GM19099 (cell line): ENCODE data around the gene RERE.
A peak's percentile ranks its signal among the peaks of the same experiment; 100 is the strongest.

Experiments
- POLR2A ChIP-seq: IDR thresholded peaks from 3 replicates; pipeline ENCODE4 v1.6.1; 2011; ENCODE audit warnings: low read depth; ENCODE audit not compliant: insufficient read length; ENCODE audit errors: extremely low read depth

RERE gene

GRCh38 chr1:8816831-8817411 lies 519 bp downstream of the RERE start:
- peak; percentile 36 for TF ChIP-seq POLR2A

- no peak for TF ChIP-seq POLR2A
Observed at GRCh38 chr1:8816264-8816663, 1.2 kb downstream of the RERE start.

GRCh38 chr1:8815582-8816151 lies 1.8 kb downstream of the RERE start:
- TF ChIP-seq POLR2A: no peak

- TF ChIP-seq POLR2A: no peak
Observed at GRCh38 chr1:8814865-8815264, 2.6 kb downstream of the RERE start.

- TF ChIP-seq POLR2A: no peak
Observed at GRCh38 chr1:8813991-8814390, 3.4 kb downstream of the RERE start.

DNA sequence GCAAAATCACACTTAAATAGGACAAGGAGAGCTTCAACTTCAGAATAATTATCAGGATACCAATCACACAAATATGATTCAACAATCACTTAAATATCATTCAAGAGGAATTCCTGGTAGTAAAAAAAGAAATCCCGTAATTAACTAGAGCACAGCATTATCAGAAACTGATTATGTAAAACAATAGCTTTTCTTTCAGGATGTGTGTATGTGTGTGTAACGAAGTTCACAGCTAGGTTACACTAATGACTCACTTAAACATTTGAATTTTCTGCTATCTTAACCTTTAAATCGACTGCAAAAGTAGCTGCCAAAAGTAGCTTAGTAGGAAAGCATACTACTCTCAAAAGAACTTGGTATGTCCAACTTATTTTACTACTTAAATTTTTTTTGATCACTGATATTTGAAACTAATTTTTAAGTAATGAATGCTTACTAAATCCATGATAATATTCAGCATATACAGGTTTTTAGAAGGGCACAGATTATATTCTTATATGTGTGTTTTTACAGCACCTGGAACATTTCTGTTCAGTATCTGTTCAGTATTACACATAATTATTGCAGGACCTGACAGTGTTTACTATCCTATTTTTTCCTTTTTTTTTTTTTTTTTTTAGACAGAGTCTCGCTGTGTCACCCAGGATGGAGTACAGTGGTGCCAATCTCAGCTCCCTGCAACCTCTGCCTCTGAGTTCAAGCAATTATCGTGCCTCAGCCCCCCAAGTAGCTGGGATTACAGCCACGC lies 4.2 kb downstream of the RERE start:
- TF ChIP-seq POLR2A: no peak

- TF ChIP-seq POLR2A: no peak
Observed at GRCh38 chr1:8812081-8812480, 5.4 kb downstream of the RERE start.

- no peak for TF ChIP-seq POLR2A
Observed at GRCh38 chr1:8810987-8811386, 6.5 kb downstream of the RERE start.

DNA sequence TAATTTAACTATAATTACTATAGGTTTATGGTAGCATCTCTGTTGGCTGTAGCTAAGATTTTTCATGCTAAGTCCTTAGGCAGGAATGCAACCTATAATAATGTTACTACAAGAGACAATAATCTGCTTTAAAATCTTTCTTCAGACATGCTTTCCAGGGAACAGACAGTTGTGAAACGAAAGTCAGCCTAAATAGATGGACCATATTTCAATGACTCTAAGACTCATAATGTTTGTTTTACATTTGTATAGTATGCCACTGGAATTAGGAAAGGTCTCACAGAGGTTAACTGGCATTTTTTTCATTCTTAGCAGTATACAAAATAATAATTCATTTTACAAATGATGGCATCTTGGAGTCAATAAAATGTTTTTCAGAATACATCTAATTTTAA lies 8.1 kb downstream of the RERE start:
- TF ChIP-seq POLR2A: no peak

GRCh38 chr1:8807004-8807403 lies 10.4 kb downstream of the RERE start:
- TF ChIP-seq POLR2A: no peak

GRCh38 chr1:8800416-8800815 lies 17.0 kb downstream of the RERE start:
- no peak for TF ChIP-seq POLR2A

GRCh38 chr1:8797216-8797615 lies 20.2 kb downstream of the RERE start:
- no peak for TF ChIP-seq POLR2A

DNA sequence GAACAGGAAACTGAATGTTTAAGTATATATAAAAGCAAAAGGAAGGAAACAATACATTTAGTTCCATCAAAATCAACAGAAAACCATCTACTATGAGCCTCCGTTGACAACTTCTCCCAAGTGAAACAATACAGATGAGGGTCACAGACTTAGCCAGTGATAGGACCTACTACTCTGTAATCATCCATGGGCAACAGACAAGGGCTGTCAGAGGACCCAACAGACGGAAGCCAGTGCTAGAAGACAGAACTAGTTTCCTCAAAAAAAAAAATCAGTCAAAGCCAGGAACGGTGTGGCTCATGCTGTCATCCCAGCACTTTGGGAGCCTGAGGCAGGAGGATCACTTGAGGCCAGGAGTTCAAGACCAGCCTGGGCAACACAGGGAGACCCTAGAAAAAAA lies 20.6 kb downstream of the RERE start:
- TF ChIP-seq POLR2A: no peak

- TF ChIP-seq POLR2A: no peak
Observed at GRCh38 chr1:8794605-8795004, 22.8 kb downstream of the RERE start.

DNA sequence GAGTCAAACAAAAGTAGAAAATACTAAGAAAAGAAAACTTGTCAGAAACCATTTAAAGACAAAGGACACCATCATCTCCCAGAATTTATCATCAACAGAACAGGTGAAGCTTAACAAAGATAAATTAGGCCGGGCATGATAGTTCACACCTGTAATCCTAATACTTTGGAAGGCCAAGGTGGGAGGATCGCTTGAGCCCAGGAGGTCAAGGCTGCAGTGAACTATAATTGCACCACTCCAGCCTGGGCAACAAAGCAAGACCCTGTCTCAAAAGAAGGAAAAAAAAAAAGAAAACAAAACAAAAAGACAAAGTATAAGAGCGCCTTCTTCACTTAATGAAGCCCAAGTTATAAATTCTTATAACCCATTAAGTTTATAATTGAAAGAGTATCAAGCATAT lies 25.6 kb downstream of the RERE start:
- no peak for TF ChIP-seq POLR2A

DNA sequence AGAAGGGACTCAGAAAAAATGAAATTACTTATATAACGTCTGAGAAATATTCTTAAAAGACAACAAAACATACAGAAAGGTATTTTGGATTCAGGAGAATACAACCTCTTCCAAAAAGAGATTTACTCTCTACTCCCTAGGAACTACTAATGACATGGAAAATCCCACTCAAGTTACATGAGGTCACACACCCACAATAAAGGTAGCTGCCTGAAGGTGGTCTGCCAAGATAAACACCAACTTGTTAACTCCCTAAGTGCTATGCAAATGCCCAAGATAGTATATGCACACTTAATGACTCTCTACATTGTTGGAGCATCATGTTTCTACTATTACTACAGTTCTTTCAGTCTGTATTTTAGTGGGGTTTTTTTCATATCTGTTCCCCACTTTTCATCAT lies 26.5 kb downstream of the RERE start:
- TF ChIP-seq POLR2A: no peak
